ENCODE results near the gene ZSCAN18. TPM values are rescaled to one million over a fixed set of nuclear protein-coding genes. Genes with fewer than 3 reads are reported as not detected.

ZSCAN18 gene
- total RNA-seq, 4 donors from 2014 or later: 51.5 to 138 (median 121) TPM

- Histone ChIP-seq H3K27me3 (no peaks in the 10 kb centered on the region), H3K4me1 (peaks cover 0 to 3% of the 10 kb centered on the region in 2 donors), H3K27ac (no peak overlapping the region), H3K36me3 (no peaks in the 10 kb centered on the region), H3K4me3 (no peak overlapping the region), H3K9me3 (peaks cover 0 to 5% of the 10 kb centered on the region in 2 donors)
- DNase-seq: no peak
- intact Hi-C loops (cut with DNase I; ENCODE audit: low total_unique reads): no loop called here
- TF ChIP-seq CTCF (IDR thresholded peaks at IDR 0.05) (no peak), POLR2A (IDR thresholded peaks at IDR 0.05) (no peak)
These were observed 5.0 kb downstream of the ZSCAN18 start for GRCh38 chr19:58093071-58093470.

- no peak for TF ChIP-seq CTCF (IDR thresholded peaks at IDR 0.05)
- TF ChIP-seq POLR2A (IDR thresholded peaks at IDR 0.05): no peak
- H3K4me1 ChIP-seq: no peaks in the 10 kb centered on the region
- DNase-seq: no peak
- H3K36me3 ChIP-seq: no peaks in the 10 kb centered on the region
- H3K27me3 ChIP-seq: no peaks in the 10 kb centered on the region
- intact Hi-C loops (cut with DNase I; ENCODE audit: low total_unique reads): no loop called here
- H3K27ac ChIP-seq: no peak overlapping the region
- no peak overlapping the region for H3K4me3 ChIP-seq
- H3K9me3 ChIP-seq: peaks cover 0 to 5% of the 10 kb centered on the region in 2 donors
These were observed 6.6 kb downstream of the ZSCAN18 start for GRCh38 chr19:58091251-58091995.

- H3K27me3 ChIP-seq: no peaks in the 10 kb centered on the region
- no peak overlapping the region for H3K27ac ChIP-seq
- H3K4me1 ChIP-seq: no peaks in the 10 kb centered on the region
- H3K9me3 ChIP-seq: peaks cover 0 to 8% of the 10 kb centered on the region in 2 donors
- no peak for DNase-seq
- H3K4me3 ChIP-seq: no peak overlapping the region
- intact Hi-C loops (cut with DNase I; ENCODE audit: low total_unique reads): no loop called here
- no peaks in the 10 kb centered on the region for H3K36me3 ChIP-seq
- TF ChIP-seq POLR2A (IDR thresholded peaks at IDR 0.05) (no peak), CTCF (IDR thresholded peaks at IDR 0.05) (no peak)
These were observed 8.2 kb downstream of the ZSCAN18 start for GRCh38 chr19:58089846-58090245.

GRCh38 chr19:58088521-58089052 is 9.4 kb downstream of the ZSCAN18 start:
- DNase-seq: no peak
- H3K36me3 ChIP-seq: no peaks in the 10 kb centered on the region
- TF ChIP-seq POLR2A (IDR thresholded peaks at IDR 0.05) (no peak), CTCF (IDR thresholded peaks at IDR 0.05) (no peak)
- intact Hi-C loops (cut with DNase I; ENCODE audit: low total_unique reads): no loop called here
- no peak overlapping the region for H3K4me3 ChIP-seq
- peaks cover 0 to 21% of the 10 kb centered on the region in 2 donors for H3K9me3 ChIP-seq
- H3K4me1 ChIP-seq: no peaks in the 10 kb centered on the region
- no peaks in the 10 kb centered on the region for H3K27me3 ChIP-seq
- no peak overlapping the region for H3K27ac ChIP-seq
